ENCODE data around the gene SLC38A9. TPM values are rescaled to one million over a fixed set of nuclear protein-coding genes. Genes with fewer than 3 reads are reported as not detected.

Gene SLC38A9
- total and polyA plus RNA-seq, 2 of the 8 experiments (the other 6 are each of a cell fraction or from before 2014, with no cell fraction given) = 29.2 to 43.7 TPM

- no peak for TF ChIP-seq CHD7 (IDR thresholded peaks at IDR 0.05; ENCODE audit: insufficient replicate concordance, low read length)
- no peak for TF ChIP-seq RAD21 (IDR thresholded peaks at IDR 0.05 in 1 of 2, conservative IDR thresholded peaks at IDR 0.05 in 1 of 2; ENCODE audit: low read depth in 2 of 2, low read length in 2 of 2)
- TF ChIP-seq SRF (IDR thresholded peaks at IDR 0.05; ENCODE audit: low read depth, low read length) = no peak
- TF ChIP-seq TAF7 (optimal IDR thresholded peaks at IDR 0.05; ENCODE audit: borderline replicate concordance, low read depth, low read length) = no peak
- no peak for TF ChIP-seq NRF1 (IDR thresholded peaks at IDR 0.05; ENCODE audit: low read depth, low read length)
- TF ChIP-seq MAX (IDR thresholded peaks at IDR 0.05) = no peak
These were observed 114.8 kb downstream of the SLC38A9 start (continued) for GRCh38 chr5:55597014-55597981.

Data from H1 (cell line).